Activated T-helper 2 cell treated with anti-CD3 and anti-CD28 coated beads, Interferon-gamma antibody, Interleukin-2, Interleukin-4, amounts not matched to agents 10 μg/mL and 5 μg/mL and 100 μg/mL, durations not matched to agents 14 hours and 24 hours and 36 hours (primary cell): ENCODE data around the gene PRKCB. TPM values are rescaled to one million over a fixed set of nuclear protein-coding genes. Genes with fewer than 3 reads are reported as not detected.
"Not testable (repeated sequence)": the region's sequence is repeated elsewhere in the genome, so short reads cannot be mapped to it uniquely, and the experiment has no call there.

Experiments
- DNase-seq: peaks from one replicate; pipeline ENCODE4 v3.0.0; 2021; ENCODE audit warnings: low spot score
- H3K27ac Mint-ChIP-seq: one replicate; pipeline ENCODE4 v1.8.0; 2021; ENCODE audit warnings: mixed read lengths
- H3K27me3 Mint-ChIP-seq: one replicate; pipeline ENCODE4 v1.8.0; 2021; ENCODE audit warnings: low read depth, mixed read lengths
- H3K36me3 Mint-ChIP-seq: one replicate; pipeline ENCODE4 v1.8.0; 2021; ENCODE audit warnings: low read depth, mixed read lengths
- H3K4me1 Mint-ChIP-seq: one replicate; pipeline ENCODE4 v1.8.0; 2021; ENCODE audit warnings: low read depth, mixed read lengths
- H3K4me3 Mint-ChIP-seq: one replicate; pipeline ENCODE4 v1.8.0; 2021; ENCODE audit warnings: low read depth, mild to moderate bottlenecking, moderate library complexity, mixed read lengths
- H3K9me3 Mint-ChIP-seq: one replicate; pipeline ENCODE4 v1.8.0; 2021; ENCODE audit warnings: mixed read lengths
- intact Hi-C: fragments of 100-400 bp; cut with micrococcal nuclease; formaldehyde crosslinking; loops from one replicate; pipeline ENCODE4 v1.15.1; 2023
- total RNA-seq: library from RNA; stranded (reverse); gene quantifications from 2 replicates; pipeline ENCODE4 v1.2.3, GENCODE V29; 2022

The PRKCB gene
- total RNA-seq, 1 donor from 2014 or later = 69.5 TPM

GRCh38 chr16:23999663-24000062, 163.9 kb downstream of the PRKCB start:
- Mint-ChIP-seq H3K9me3 (no peaks in the 10 kb centered on the region), H3K27ac (peak overlapping the region; percentile 69), H3K4me3 (no peak overlapping the region), H3K36me3 (peaks cover 30% of the 10 kb centered on the region), H3K27me3 (no peaks in the 10 kb centered on the region), H3K4me1 (peaks cover 17% of the 10 kb centered on the region)
- DNase-seq = no peak
- intact Hi-C loops = loop anchor here (1.0 kb wide), 1 partner anchor 37 kb away; no protein-coding TSS in a partner anchor

GRCh38 chr16:24001710-24002109, 165.9 kb downstream of the PRKCB start:
- no peak overlapping the region for H3K27ac Mint-ChIP-seq
- no peak overlapping the region for H3K4me3 Mint-ChIP-seq
- peaks cover 33% of the 10 kb centered on the region for H3K36me3 Mint-ChIP-seq
- no peaks in the 10 kb centered on the region for H3K27me3 Mint-ChIP-seq
- no peak for DNase-seq
- no peaks in the 10 kb centered on the region for H3K9me3 Mint-ChIP-seq
- peaks cover 24% of the 10 kb centered on the region for H3K4me1 Mint-ChIP-seq
- intact Hi-C loops = no loop called here

DNA sequence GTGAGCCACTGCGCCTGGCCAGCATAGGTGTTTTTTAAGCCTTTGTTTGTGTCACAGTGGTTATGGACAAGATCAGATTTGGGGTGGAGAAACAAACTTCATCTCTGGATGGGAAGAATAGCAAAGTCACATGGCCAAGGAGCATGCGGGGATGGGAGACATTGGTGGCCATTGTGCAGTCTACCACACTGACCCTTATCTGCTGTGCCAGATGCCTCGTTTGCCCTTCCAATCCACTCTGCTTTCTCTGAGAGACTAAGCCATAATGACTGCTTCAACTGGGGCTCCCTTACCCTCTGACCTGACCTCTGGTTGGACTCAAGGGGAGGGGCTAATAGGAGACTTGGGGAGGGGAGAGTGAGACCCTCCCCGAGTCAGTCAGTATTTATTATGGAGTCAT, 166.8 kb downstream of the PRKCB start:
- Mint-ChIP-seq H3K27me3 (no peaks in the 10 kb centered on the region), H3K9me3 (no peaks in the 10 kb centered on the region), H3K4me3 (no peak overlapping the region), H3K4me1 (peaks cover 24% of the 10 kb centered on the region), H3K27ac (no peak overlapping the region), H3K36me3 (peaks cover 31% of the 10 kb centered on the region)
- intact Hi-C loops = no loop called here
- no peak for DNase-seq

- H3K27ac Mint-ChIP-seq = no peak overlapping the region
- intact Hi-C loops = no loop called here
- peaks cover 12% of the 10 kb centered on the region for H3K36me3 Mint-ChIP-seq
- peaks cover 16% of the 10 kb centered on the region for H3K4me1 Mint-ChIP-seq
- no peaks in the 10 kb centered on the region for H3K27me3 Mint-ChIP-seq
- H3K9me3 Mint-ChIP-seq = no peaks in the 10 kb centered on the region
- H3K4me3 Mint-ChIP-seq = no peak overlapping the region
- DNase-seq = no peak
Observed at GRCh38 chr16:24005577-24005976, 169.8 kb downstream of the PRKCB start.

GRCh38 chr16:24007391-24007790, 171.6 kb downstream of the PRKCB start:
- Mint-ChIP-seq H3K4me3 (no peak overlapping the region), H3K36me3 (peaks cover 12% of the 10 kb centered on the region), H3K4me1 (peaks cover 14% of the 10 kb centered on the region), H3K9me3 (no peaks in the 10 kb centered on the region), H3K27ac (no peak overlapping the region), H3K27me3 (no peaks in the 10 kb centered on the region)
- no peak for DNase-seq
- intact Hi-C loops = no loop called here

DNA sequence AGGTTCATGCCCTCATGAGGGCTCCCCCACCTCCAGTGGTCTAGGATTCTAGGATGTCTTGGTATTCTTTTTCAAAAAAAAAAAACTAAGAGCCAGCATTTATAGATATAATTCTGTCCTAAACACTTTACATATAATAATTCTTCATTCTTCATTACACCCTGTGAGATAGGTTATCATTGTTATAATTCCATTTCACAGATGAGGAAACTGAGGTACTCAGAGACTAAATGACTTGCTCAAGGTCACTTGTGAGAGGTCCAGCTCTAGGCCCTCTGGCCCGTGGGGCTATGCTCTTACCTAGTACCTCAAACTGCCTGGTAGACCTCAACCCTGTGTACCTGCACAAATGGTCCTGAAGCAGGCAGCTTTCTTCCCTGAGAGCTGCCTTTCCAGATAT, 172.2 kb downstream of the PRKCB start:
- Mint-ChIP-seq H3K4me1 (peaks cover 16% of the 10 kb centered on the region), H3K27me3 (no peaks in the 10 kb centered on the region), H3K27ac (no peak overlapping the region), H3K36me3 (peaks cover 12% of the 10 kb centered on the region), H3K4me3 (no peak overlapping the region), H3K9me3 (no peaks in the 10 kb centered on the region)
- intact Hi-C loops = no loop called here
- no peak for DNase-seq

GRCh38 chr16:24009098-24009497, 173.3 kb downstream of the PRKCB start:
- intact Hi-C loops = no loop called here
- Mint-ChIP-seq H3K27me3 (no peaks in the 10 kb centered on the region), H3K9me3 (no peaks in the 10 kb centered on the region), H3K27ac (no peak overlapping the region), H3K4me3 (no peak overlapping the region), H3K36me3 (peaks cover 10% of the 10 kb centered on the region), H3K4me1 (peaks cover 25% of the 10 kb centered on the region)
- DNase-seq = no peak

DNA sequence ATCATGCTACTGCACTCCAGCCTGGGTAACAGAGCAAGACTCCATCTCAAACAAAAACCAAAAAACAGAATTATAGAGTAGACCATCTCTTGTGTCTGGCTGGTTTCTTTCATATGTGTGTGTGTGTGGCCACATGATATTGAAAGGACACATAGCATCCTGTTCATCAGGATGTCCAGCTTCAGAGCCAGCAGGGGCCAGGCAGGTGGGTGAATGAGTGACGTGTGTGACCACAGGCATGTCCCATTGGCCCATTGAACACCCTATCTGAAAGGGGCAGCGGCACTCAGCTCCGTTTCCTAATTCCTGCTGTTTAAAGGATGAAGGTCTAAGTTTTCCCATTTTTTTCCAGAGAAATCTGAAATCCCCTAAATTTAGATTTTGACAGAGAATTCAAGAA, 174.2 kb downstream of the PRKCB start:
- Mint-ChIP-seq H3K36me3 (peaks cover 10% of the 10 kb centered on the region), H3K4me1 (peaks cover 28% of the 10 kb centered on the region), H3K4me3 (no peak overlapping the region), H3K9me3 (no peaks in the 10 kb centered on the region), H3K27me3 (no peaks in the 10 kb centered on the region), H3K27ac (no peak overlapping the region)
- DNase-seq = no peak
- intact Hi-C loops = loop anchor here (1.0 to 5.0 kb wide), 3 partner anchors 58 to 209 kb away; no protein-coding TSS in a partner anchor

- peaks cover 8% of the 10 kb centered on the region for H3K36me3 Mint-ChIP-seq
- intact Hi-C loops = loop anchor here (1.0 to 5.0 kb wide), 3 partner anchors 58 to 209 kb away; no protein-coding TSS in a partner anchor
- H3K27me3 Mint-ChIP-seq = no peaks in the 10 kb centered on the region
- H3K4me1 Mint-ChIP-seq = peaks cover 27% of the 10 kb centered on the region
- peak; percentile 61 for DNase-seq
- no peak overlapping the region for H3K4me3 Mint-ChIP-seq
- no peak overlapping the region for H3K27ac Mint-ChIP-seq
- no peaks in the 10 kb centered on the region for H3K9me3 Mint-ChIP-seq
Observed at GRCh38 chr16:24010440-24011089, 174.8 kb downstream of the PRKCB start.

DNA sequence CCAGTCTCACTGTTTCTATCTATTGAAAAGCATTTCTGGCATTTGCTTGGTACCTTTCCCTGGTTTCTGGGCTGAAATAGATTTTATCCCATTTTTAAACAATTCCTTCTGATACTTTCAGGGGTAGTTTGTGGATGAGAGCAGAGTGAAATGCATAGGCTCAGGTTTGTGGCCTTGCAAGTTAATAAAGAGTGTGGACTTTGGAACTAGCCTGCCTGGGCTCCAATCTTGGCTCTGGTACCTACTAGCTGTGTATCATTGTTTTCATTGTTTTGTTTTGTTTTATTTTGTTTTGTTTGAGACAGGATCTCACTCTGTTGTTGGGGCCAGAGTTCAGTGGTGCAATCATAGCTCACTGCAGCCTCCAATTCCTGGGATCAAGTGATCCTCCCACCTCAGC, 175.5 kb downstream of the PRKCB start:
- Mint-ChIP-seq H3K4me1 (peaks cover 21% of the 10 kb centered on the region), H3K9me3 (no peaks in the 10 kb centered on the region), H3K36me3 (peaks cover 3% of the 10 kb centered on the region), H3K27me3 (no peaks in the 10 kb centered on the region), H3K4me3 (no peak overlapping the region), H3K27ac (no peak overlapping the region)
- DNase-seq = no peak
- intact Hi-C loops = loop anchor here (5.0 kb wide), 2 partner anchors 59 to 134 kb away; no protein-coding TSS in a partner anchor

GRCh38 chr16:24013054-24013636, 177.4 kb downstream of the PRKCB start:
- H3K27me3 Mint-ChIP-seq = no peaks in the 10 kb centered on the region
- DNase-seq = no peak
- no peaks in the 10 kb centered on the region for H3K9me3 Mint-ChIP-seq
- no peak overlapping the region for H3K4me3 Mint-ChIP-seq
- no peak overlapping the region for H3K27ac Mint-ChIP-seq
- no peaks in the 10 kb centered on the region for H3K36me3 Mint-ChIP-seq
- H3K4me1 Mint-ChIP-seq = peaks cover 26% of the 10 kb centered on the region
- intact Hi-C loops = loop anchor here (5.0 kb wide), 2 partner anchors 61 to 136 kb away; no protein-coding TSS in a partner anchor

DNA sequence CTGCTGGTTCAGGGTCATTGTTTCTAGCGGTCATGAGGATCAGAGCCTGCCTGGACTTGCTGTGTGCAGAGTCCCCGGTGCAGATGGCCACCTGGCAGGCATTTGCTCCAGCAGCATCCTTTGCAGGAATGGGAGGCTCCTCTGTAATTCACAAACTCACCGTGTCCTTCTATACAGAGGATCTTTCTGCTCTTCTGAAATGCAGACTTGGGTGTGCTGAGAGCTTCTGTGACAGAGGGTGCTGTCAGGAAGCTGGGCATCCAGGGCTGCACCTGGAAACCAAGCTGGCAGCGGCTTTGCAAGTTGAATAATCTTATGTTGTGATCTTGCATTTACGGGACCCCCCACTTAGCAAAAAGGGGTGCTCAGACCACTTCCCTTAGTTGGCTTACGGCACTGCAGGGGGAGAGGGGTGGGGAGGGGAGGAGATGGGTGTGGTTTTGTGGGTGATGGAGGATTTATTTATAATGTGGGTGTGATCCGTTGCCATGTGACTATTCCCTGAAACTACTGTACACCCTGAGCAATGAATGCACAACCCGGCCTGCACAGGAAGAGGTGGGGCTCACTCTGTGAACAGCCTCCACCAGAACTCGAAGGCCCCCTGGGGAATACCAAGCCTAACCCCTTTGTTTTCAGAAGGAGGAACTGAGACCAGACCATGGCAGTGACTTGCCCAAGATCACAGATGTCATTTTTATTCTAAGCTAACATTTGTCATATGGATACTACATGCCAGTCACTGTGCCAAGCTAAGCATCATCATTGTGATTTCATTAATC, 178.3 kb downstream of the PRKCB start:
- peak overlapping the region; percentile 69 for H3K27ac Mint-ChIP-seq
- no peaks in the 10 kb centered on the region for H3K9me3 Mint-ChIP-seq
- H3K4me3 Mint-ChIP-seq = no peak overlapping the region
- H3K36me3 Mint-ChIP-seq = peaks cover 1% of the 10 kb centered on the region
- peaks cover 22% of the 10 kb centered on the region for H3K4me1 Mint-ChIP-seq
- intact Hi-C loops = loop anchor here (5.0 kb wide), 2 partner anchors 62 to 137 kb away; no protein-coding TSS in a partner anchor
- H3K27me3 Mint-ChIP-seq = no peaks in the 10 kb centered on the region
- peak; percentile 47 for DNase-seq

GRCh38 chr16:24014955-24015354, 179.2 kb downstream of the PRKCB start:
- H3K4me1 Mint-ChIP-seq = peaks cover 21% of the 10 kb centered on the region

More at GRCh38 chr16:24014955-24015354, 179.2 kb downstream of the PRKCB start:
- peak overlapping the region; percentile 9 for H3K27ac Mint-ChIP-seq
- not testable (repeated sequence) for H3K36me3 Mint-ChIP-seq, H3K4me3 Mint-ChIP-seq, DNase-seq, H3K9me3 Mint-ChIP-seq, H3K27me3 Mint-ChIP-seq
- intact Hi-C loops = loop anchor here (5.0 kb wide), 2 partner anchors 63 to 138 kb away; no protein-coding TSS in a partner anchor
